PC-3 (cell line): ENCODE data around the gene BCL3. TPM values are rescaled to one million over a fixed set of nuclear protein-coding genes. Genes with fewer than 3 reads are reported as not detected.

Experiments
- ATAC-seq: fragments of 200-7000 bp; cut with Tn5 transposase; 2 replicates; pipeline ENCODE4 v1.9.1; 2020; ENCODE audit warnings: mild to moderate bottlenecking, moderate library complexity
- BruUV-seq: library from RNA; stranded (reverse); fragments of 400-500 nt; replicated peaks from 2 replicates; lab custom pipeline; 2021; lab: Mats Ljungman, UMichigan
- CTCF ChIA-PET: fragments of 300-600 bp; sonication (Branson Sonifier 250); formaldehyde crosslinking; loops from one replicate; lab custom pipeline; 2022; ENCODE audit warnings: antibody characterized with exemption; lab: Charles Lee
- POLR2A ChIA-PET: fragments of 300-600 bp; sonication (Branson Sonifier 250); formaldehyde crosslinking; loops from one replicate; lab custom pipeline; 2022; ENCODE audit warnings: antibody characterized with exemption; ENCODE audit not compliant: unreplicated experiment; lab: Charles Lee
- DNase-seq: peaks from one replicate; pipeline ENCODE4 v3.0.0-alpha.2; 2015
- H2AFZ ChIP-seq: fragments of 300-600 bp; sonication (generic); 2 replicates; pipeline ENCODE4 v1.6.0; 2016; ENCODE audit warnings: antibody characterized with exemption, low read length
- H3F3A ChIP-seq: fragments of 300-600 bp; sonication (generic); one replicate; pipeline ENCODE4 v1.6.0; 2017; ENCODE audit warnings: antibody characterized with exemption, low read length, control low read depth, mild to moderate bottlenecking; ENCODE audit not compliant: unreplicated experiment
- H3K27ac ChIP-seq: fragments of 300-600 bp; sonication (generic); 2 replicates; pipeline ENCODE4 v1.5.1; 2016; ENCODE audit warnings: mild to moderate bottlenecking, low read length
- H3K27me3 ChIP-seq: fragments of 300-600 bp; sonication (generic); 2 replicates; pipeline ENCODE4 v1.6.1; 2016; ENCODE audit warnings: low read length, mixed read lengths
- H3K36me3 ChIP-seq: fragments of 300-600 bp; sonication (generic); 2 replicates; pipeline ENCODE4 v1.6.1; 2016; ENCODE audit warnings: low read depth, mixed run types, low read length, mixed read lengths
- H3K4me1 ChIP-seq: fragments of 300-600 bp; sonication (generic); 2 replicates; pipeline ENCODE4 v1.5.1; 2016; ENCODE audit warnings: low read length; ENCODE audit not compliant: insufficient read depth
- H3K4me2 ChIP-seq: fragments of 300-600 bp; sonication (generic); 2 replicates; pipeline ENCODE4 v1.6.0; 2016; ENCODE audit warnings: low read length
- H3K4me3 ChIP-seq: fragments of 300-600 bp; sonication (generic); 2 replicates; pipeline ENCODE4 v1.5.1; 2016; ENCODE audit warnings: mild to moderate bottlenecking, low read length, mixed read lengths
- H3K79me2 ChIP-seq: fragments of 300-600 bp; sonication (generic); 2 replicates; pipeline ENCODE4 v1.6.1; 2017; ENCODE audit warnings: low read length, mixed read lengths
- H3K9ac ChIP-seq: fragments of 300-600 bp; sonication (generic); 2 replicates; pipeline ENCODE4 v1.6.0; 2016; ENCODE audit warnings: mild to moderate bottlenecking, low read length
- H3K9me2 ChIP-seq: fragments of 300-600 bp; sonication (generic); replicated peaks from 2 replicates; pipeline ENCODE4 v1.6.1; 2016; ENCODE audit warnings: mixed run types, low read length, mixed read lengths
- H3K9me3 ChIP-seq: fragments of 300-600 bp; sonication (generic); 2 replicates; pipeline ENCODE4 v1.6.1; 2016; ENCODE audit warnings: low read length, mixed read lengths
- H4K20me1 ChIP-seq: fragments of 300-600 bp; sonication (generic); 2 replicates; pipeline ENCODE4 v1.6.1; 2016; ENCODE audit warnings: low read length, mixed read lengths
- EZH2 ChIP-seq: fragments of 300-600 bp; sonication (generic); IDR thresholded peaks from one replicate; pipeline ENCODE4 v1.6.1; 2017; ENCODE audit warnings: antibody characterized with exemption, mild to moderate bottlenecking, low read length; ENCODE audit not compliant: unreplicated experiment
- EZH2phosphoT487 ChIP-seq: fragments of 300-600 bp; sonication (generic); IDR thresholded peaks from 2 replicates; pipeline ENCODE4 v1.6.1; 2018; ENCODE audit warnings: mild to moderate bottlenecking, antibody characterized with exemption, low read length, borderline replicate concordance
- intact Hi-C: fragments of 100-400 bp; cut with micrococcal nuclease; formaldehyde crosslinking; loops from 2 replicates; pipeline ENCODE4 v1.9.0; 2023
- total RNA-seq: library from RNA; depleted of rRNA; stranded (reverse); fragments of >200 nt; gene quantifications from 2 replicates; pipeline ENCODE4 v1.2.3, GENCODE V29; 2014
- TF ChIP-seq, protein P1 (sequence below): fragments of 300-600 bp; sonication (generic); conservative IDR thresholded peaks from 2 replicates; pipeline ENCODE4 v1.5.1; 2017; ENCODE audit warnings: antibody characterized with exemption, low read depth, mild to moderate bottlenecking, low read length

The BCL3 gene
- total RNA-seq, 1 experiment from 2014 or later = 25.5 TPM

DNA sequence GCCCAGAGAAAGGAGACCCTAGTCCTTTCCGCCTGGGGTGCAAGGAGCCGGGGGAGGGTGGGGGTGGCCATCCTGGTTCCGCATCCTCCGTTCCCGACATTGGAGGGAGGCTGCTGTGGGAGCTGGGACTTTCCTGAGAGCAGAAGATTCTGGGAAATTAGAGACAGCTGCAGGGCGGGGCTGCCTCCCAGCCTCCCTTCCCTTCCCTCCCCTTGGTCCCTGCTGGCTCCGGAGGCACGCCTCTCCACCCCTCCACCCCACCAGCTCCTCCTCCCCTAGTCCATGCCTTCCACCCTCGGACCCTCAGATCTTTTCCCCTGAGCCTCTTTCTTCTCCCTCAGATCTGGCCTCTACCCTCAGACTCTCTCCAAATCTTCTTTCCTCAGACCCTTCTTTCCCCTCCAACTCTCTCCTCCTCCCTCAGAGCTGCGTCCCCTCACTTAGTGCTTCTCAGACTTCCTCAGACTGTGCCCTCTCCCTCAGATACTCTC lies 3.1 kb upstream of the BCL3 start:
- DNase-seq = peak; percentile 30
- peak overlapping the region; percentile 57 for H3K27ac ChIP-seq
- BruUV-seq = no TSS peak
- peaks cover 55% of the 10 kb centered on the region for H3K4me1 ChIP-seq
- H4K20me1 ChIP-seq = peaks cover 11% of the 10 kb centered on the region
- H3K4me3 ChIP-seq = no peak overlapping the region
- peaks cover 16% of the 10 kb centered on the region for H3K79me2 ChIP-seq
- H3K36me3 ChIP-seq = no peaks in the 10 kb centered on the region
- TF ChIP-seq EZH2 (no peak), EZH2phosphoT487 (no peak)
- TF ChIP-seq, protein P1, sequence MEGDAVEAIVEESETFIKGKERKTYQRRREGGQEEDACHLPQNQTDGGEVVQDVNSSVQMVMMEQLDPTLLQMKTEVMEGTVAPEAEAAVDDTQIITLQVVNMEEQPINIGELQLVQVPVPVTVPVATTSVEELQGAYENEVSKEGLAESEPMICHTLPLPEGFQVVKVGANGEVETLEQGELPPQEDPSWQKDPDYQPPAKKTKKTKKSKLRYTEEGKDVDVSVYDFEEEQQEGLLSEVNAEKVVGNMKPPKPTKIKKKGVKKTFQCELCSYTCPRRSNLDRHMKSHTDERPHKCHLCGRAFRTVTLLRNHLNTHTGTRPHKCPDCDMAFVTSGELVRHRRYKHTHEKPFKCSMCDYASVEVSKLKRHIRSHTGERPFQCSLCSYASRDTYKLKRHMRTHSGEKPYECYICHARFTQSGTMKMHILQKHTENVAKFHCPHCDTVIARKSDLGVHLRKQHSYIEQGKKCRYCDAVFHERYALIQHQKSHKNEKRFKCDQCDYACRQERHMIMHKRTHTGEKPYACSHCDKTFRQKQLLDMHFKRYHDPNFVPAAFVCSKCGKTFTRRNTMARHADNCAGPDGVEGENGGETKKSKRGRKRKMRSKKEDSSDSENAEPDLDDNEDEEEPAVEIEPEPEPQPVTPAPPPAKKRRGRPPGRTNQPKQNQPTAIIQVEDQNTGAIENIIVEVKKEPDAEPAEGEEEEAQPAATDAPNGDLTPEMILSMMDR = no peak
- no peaks in the 10 kb centered on the region for H3K27me3 ChIP-seq
- no peaks in the 10 kb centered on the region for H3F3A ChIP-seq
- intact Hi-C loops = no loop called here
- H3K4me2 ChIP-seq = 0 out of 2 replicates have a peak overlapping the region, but pooled peaks have one; percentile 22
- H3K9ac ChIP-seq = peak overlapping the region; percentile 50
- ChIA-PET POLR2A (no interaction called here), CTCF (interaction anchor here (0.6 kb wide), 1 partner anchor 9 kb away, joined by 4 read pairs; no protein-coding TSS in a partner anchor)
- no peak overlapping the region for H2AFZ ChIP-seq
- H3K9me2 ChIP-seq = no peaks in the 10 kb centered on the region
- ATAC-seq = no peak
- no peaks in the 10 kb centered on the region for H3K9me3 ChIP-seq

DNA sequence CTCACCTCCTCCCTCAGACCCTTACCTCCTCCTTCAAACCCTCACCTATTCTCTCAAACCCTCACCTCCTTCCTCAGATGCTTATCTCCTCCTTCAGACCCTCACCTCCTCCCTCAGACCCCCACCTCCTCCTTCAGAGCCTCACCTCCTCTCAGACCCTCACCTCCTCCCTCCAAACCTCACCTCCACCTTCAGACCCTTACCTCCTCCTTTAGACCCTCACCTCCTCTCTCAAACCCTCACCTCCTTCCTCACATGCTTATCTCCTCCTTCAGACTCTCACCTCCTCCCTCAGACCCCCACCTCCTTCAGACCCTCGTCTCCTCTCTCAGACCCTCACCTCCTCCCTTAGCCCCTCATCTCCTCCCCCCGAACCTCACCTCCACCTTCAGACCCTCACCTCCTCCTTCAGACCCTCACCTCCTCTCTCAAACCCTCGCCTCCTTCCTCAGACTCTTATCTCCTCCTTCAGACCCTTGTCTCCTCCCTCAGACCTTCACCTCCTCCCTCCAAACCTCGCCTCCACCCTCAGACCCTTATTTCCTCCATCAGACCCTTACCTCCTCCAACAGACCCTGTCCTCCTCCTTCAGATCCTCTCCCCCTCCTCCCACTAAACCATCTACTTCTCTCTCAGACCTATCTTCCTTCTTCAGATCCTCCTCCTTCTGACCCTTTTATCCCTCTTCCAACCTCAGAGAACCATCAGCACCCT lies 2.5 kb upstream of the BCL3 start:
- POLR2A ChIA-PET = no interaction called here
- peak overlapping the region; percentile 57 for H3K27ac ChIP-seq
- peak overlapping the region; percentile 98 for H3K9ac ChIP-seq

More for the DNA sequence above, 2.5 kb upstream of the BCL3 start:
- no peaks in the 10 kb centered on the region for H3K27me3 ChIP-seq
- H3K36me3 ChIP-seq = no peaks in the 10 kb centered on the region
- intact Hi-C loops = no loop called here
- H3K4me3 ChIP-seq = no peak overlapping the region
- no peaks in the 10 kb centered on the region for H3F3A ChIP-seq
- H3K4me1 ChIP-seq = peaks cover 53% of the 10 kb centered on the region
- no peaks in the 10 kb centered on the region for H3K9me2 ChIP-seq
- BruUV-seq = no TSS peak
- ATAC-seq (no peak), DNase-seq (no peak)
- H3K9me3 ChIP-seq = no peaks in the 10 kb centered on the region
- H4K20me1 ChIP-seq = peaks cover 11% of the 10 kb centered on the region
- CTCF ChIA-PET = no interaction called here
- TF ChIP-seq EZH2 (no peak), EZH2phosphoT487 (no peak)
- TF ChIP-seq, protein P1 = no peak
- H3K79me2 ChIP-seq = peaks cover 23% of the 10 kb centered on the region
- H3K4me2 ChIP-seq = no peak overlapping the region
- no peak overlapping the region for H2AFZ ChIP-seq
